Measurements from ENCODE around the gene PPM1M.

PPM1M gene

GRCh38 chr3:52200981-52201679 lies 44.4 kb upstream of the PPM1M start:
- TF ChIP-seq CTCF (IDR thresholded peaks at IDR 0.05) = no peak

GRCh38 chr3:52202384-52203077 lies 43.0 kb upstream of the PPM1M start:
- TF ChIP-seq CTCF (IDR thresholded peaks at IDR 0.05) = no peak

DNA sequence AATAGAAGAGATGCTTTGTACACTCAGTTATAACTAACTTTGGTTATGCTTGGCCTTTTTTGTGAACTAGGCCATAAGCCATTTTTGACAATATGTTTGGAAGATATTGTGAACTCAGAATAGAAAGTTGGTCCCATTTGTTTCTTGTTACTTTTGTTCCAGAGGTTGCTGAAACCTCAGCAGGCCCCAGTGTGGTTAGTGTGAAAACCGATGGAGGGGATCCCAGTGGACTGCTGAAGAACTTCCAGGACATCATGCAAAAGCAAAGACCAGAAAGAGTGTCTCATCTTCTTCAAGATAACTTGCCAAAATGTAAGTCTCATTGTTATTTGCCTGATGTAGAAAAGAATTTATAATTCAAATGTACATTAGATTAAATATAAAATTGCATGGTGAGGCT lies 41.9 kb upstream of the PPM1M start:
- no peak for TF ChIP-seq CTCF (IDR thresholded peaks at IDR 0.05)

GRCh38 chr3:52204337-52205073 lies 41.1 kb upstream of the PPM1M start:
- TF ChIP-seq CTCF (IDR thresholded peaks at IDR 0.05) = no peak

DNA sequence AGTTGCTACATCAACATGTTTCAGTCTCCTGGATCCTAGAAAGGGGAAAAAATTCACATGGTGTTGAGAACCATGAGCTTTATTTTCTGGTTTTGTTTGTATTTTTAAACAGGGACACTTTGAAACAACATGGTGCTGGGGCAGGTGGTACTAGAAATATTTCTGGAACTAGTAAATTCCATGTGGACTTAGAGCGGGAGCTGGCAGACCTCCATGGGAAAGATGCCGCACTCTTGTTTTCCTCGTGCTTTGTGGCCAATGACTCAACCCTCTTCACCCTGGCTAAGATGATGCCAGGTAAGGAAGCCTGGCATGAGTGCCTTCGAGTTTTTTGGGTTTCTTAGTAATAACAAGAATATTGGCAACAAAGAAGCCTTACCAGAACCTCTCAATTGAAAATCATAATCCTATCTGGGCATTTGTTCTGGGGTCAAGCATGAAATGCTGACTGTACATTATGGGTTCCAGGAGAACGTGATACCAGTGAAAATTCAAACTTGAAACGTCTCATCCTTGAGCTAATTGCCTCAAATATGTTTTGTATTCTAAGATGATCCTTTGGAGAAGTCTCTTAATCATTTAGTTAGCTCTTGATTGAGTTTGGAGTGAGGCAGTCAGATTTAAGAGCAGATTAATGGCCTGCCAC lies 39.7 kb upstream of the PPM1M start:
- TF ChIP-seq CTCF (IDR thresholded peaks at IDR 0.05) = no peak

DNA sequence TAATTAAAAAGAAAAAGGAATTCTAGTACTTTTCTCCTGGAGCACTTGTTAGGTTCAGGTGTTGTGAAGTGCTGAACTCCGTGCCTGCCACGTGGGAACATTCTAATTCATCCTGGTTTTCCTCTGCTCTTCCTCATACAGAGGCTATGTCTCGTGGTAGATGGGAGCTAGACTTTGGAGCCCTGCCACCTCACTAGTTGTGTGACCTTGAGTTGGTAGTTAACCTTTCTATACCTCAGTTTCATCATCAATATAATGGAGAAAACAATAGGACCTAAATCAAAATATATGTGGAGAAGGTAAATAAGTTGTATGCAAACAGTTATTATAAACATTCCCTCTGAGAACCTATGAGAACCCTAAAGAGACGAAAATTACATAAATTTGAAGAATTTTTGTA lies 37.0 kb upstream of the PPM1M start:
- TF ChIP-seq CTCF (IDR thresholded peaks at IDR 0.05) = no peak

DNA sequence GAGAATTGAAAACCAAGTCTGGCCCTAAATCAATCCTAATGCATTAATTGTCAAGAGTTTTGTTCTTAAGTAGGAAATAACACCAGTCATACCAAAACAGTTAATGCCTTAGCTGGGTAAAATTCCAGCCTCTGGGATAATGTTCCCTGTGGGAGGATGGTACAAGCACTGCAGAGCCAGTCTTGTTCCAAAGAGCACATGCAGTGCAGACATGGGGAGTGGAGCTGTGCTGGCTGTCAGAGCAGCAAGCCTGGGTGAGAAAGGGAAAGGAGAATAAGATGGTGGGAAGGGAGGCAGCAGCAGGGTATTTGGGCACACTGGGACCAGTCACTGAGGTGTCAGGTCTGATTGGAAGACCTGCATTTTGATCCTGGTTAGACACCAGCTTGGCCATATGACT lies 35.5 kb upstream of the PPM1M start:
- TF ChIP-seq CTCF (IDR thresholded peaks at IDR 0.05) = no peak
